Measurements from ENCODE around the gene CYP24A1.

DNA sequence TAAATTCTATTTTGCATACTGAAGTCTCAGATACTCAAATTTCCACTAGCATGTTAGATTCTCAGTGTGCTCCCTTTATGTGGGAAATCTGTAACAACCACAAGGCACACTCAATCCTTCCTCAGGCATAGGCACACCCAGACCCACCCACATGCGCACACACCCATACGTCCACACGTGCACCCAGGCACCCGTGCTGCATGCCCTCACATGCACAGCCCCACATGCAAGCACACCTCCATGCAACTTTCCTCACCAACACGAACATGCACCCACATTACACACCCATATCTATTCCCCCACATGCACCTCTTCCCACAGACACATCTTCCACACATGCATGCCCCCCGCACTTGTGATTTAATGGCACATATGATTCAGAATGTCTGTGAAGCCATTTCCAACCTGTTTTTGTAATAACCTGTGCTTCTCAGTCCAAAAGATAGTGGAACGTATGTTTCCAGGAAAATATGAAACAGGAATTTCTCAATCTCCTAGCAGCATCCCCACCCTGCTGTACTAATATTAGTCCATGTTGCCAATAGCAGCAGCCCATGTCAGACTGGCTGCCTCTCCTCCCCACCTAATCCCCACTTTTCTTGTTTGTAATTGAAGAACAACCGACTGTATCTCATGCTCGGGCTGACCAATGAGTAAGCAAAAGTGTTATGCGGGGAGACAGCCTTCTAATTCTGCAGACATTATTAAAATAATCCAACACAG, 11.3 kb upstream of the CYP24A1 start:
- TF ChIP-seq POLR2A (IDR thresholded peaks at IDR 0.05) (no peak), CTCF (IDR thresholded peaks at IDR 0.05) (no peak), POLR2AphosphoS5 (IDR thresholded peaks at IDR 0.05) (no peak), EP300 (IDR thresholded peaks at IDR 0.05) (no peak)

All from suprapubic skin (tissue), 4 donors.